ENCODE results near the gene MRPL21.

MRPL21 gene

GRCh38 chr11:68940651-68941323 lies 37.2 kb upstream of the MRPL21 start:
- Mint-ChIP-seq H3K9me3 (no peaks in the 10 kb centered on the region), H3K36me3 (ENCODE audit: low read depth) (peaks cover 6% of the 10 kb centered on the region), H3K27me3 (ENCODE audit: low read depth) (peaks cover 4% of the 10 kb centered on the region), H3K4me1 (peaks cover 10% of the 10 kb centered on the region), H3K4me3 (no peak overlapping the region), H3K27ac (no peak overlapping the region)
- TF ChIP-seq CTCF (IDR thresholded peaks at IDR 0.05; ENCODE audit: unreplicated experiment in 3 of 3): no peak

GRCh38 chr11:68939583-68940555 lies 36.2 kb upstream of the MRPL21 start:
- Mint-ChIP-seq H3K27ac (no peak overlapping the region), H3K36me3 (ENCODE audit: low read depth) (peaks cover 12% of the 10 kb centered on the region), H3K9me3 (no peaks in the 10 kb centered on the region), H3K4me3 (no peak overlapping the region), H3K4me1 (peaks cover 7% of the 10 kb centered on the region), H3K27me3 (ENCODE audit: low read depth) (no peaks in the 10 kb centered on the region)
- TF ChIP-seq CTCF (IDR thresholded peaks at IDR 0.05; ENCODE audit: unreplicated experiment in 3 of 3): no peak

- Mint-ChIP-seq H3K4me1 (peaks cover 7% of the 10 kb centered on the region), H3K27me3 (ENCODE audit: low read depth) (no peaks in the 10 kb centered on the region), H3K9me3 (no peaks in the 10 kb centered on the region), H3K27ac (no peak overlapping the region), H3K4me3 (no peak overlapping the region), H3K36me3 (ENCODE audit: low read depth) (peaks cover 12% of the 10 kb centered on the region)
- TF ChIP-seq CTCF (IDR thresholded peaks at IDR 0.05; ENCODE audit: unreplicated experiment in 3 of 3): no peak
These were observed 35.4 kb upstream of the MRPL21 start for GRCh38 chr11:68938816-68939582.

- H3K4me1 Mint-ChIP-seq: peaks cover 2% of the 10 kb centered on the region
- H3K36me3 Mint-ChIP-seq (ENCODE audit: low read depth): peaks cover 12% of the 10 kb centered on the region
- H3K27ac Mint-ChIP-seq: no peak overlapping the region
- H3K4me3 Mint-ChIP-seq: no peak overlapping the region
- no peaks in the 10 kb centered on the region for H3K9me3 Mint-ChIP-seq
- no peak for TF ChIP-seq CTCF (IDR thresholded peaks at IDR 0.05; ENCODE audit: unreplicated experiment in 3 of 3)
- no peaks in the 10 kb centered on the region for H3K27me3 Mint-ChIP-seq (ENCODE audit: low read depth)
These were observed 34.5 kb upstream of the MRPL21 start for GRCh38 chr11:68938088-68938487.

- H3K27me3 Mint-ChIP-seq (ENCODE audit: low read depth): no peaks in the 10 kb centered on the region
- TF ChIP-seq CTCF (IDR thresholded peaks at IDR 0.05; ENCODE audit: unreplicated experiment in 3 of 3): no peak
- H3K9me3 Mint-ChIP-seq: no peaks in the 10 kb centered on the region
- H3K27ac Mint-ChIP-seq: no peak overlapping the region
- H3K4me1 Mint-ChIP-seq: no peaks in the 10 kb centered on the region
- H3K36me3 Mint-ChIP-seq (ENCODE audit: low read depth): peaks cover 14% of the 10 kb centered on the region
- no peak overlapping the region for H3K4me3 Mint-ChIP-seq
These were observed 33.3 kb upstream of the MRPL21 start for GRCh38 chr11:68936676-68937620.
